ENCODE measurements around the gene DYNC1I2.

The DYNC1I2 gene

DNA sequence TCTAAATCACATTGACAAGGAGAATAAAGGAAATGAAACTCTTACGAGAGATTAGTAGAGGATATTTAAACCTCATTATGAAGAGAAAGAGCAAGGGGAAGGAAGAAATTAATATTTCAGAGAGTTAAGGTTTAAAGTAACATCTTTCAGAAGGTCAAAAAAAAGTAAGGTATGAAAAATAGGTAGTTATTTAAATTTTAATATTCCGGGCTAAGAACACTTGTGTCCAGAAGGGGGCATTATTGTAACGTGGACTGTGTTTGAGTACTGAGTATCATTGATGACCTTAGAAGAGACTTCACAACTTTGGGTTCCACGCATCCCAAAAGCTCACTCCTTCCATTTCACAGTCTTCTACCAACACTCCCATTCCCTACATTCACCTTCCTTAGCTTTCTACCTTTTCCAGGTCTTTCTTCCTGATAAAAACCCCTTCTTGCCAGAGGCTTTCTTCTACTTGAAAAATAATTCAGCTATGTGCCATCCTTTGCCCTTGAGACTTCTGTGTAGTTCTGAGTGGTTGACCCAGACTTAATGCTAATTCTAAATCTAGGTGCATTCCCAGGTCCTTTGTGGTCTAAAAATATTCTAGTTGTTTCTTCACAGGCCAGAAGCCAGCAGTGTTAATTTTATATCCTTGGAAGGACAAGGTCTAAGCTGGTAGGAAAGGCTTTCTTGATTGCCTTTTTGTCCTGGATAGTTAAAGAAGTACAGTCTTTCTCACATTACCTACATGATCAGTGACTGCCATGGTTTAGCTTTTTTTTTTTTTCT is 16.5 kb downstream of the DYNC1I2 start:
- Mint-ChIP-seq H3K36me3 (peaks cover 11% of the 10 kb centered on the region), H3K27me3 (no peaks in the 10 kb centered on the region), H3K4me3 (no peak overlapping the region), H3K4me1 (peaks cover 16% of the 10 kb centered on the region), H3K27ac (peak overlapping the region; percentile 28), H3K9me3 (no peaks in the 10 kb centered on the region)
- no peak for ATAC-seq

- no peak for ATAC-seq
- H3K4me1 Mint-ChIP-seq = peaks cover 13% of the 10 kb centered on the region
- H3K27me3 Mint-ChIP-seq = no peaks in the 10 kb centered on the region
- no peaks in the 10 kb centered on the region for H3K9me3 Mint-ChIP-seq
- peaks cover 5% of the 10 kb centered on the region for H3K36me3 Mint-ChIP-seq
- no peak overlapping the region for H3K4me3 Mint-ChIP-seq
- H3K27ac Mint-ChIP-seq = no peak overlapping the region
Observed at GRCh38 chr2:171706152-171706803, 19.0 kb downstream of the DYNC1I2 start.

GRCh38 chr2:171707752-171708151 is 20.5 kb downstream of the DYNC1I2 start:
- Mint-ChIP-seq H3K4me1 (peaks cover 11% of the 10 kb centered on the region), H3K36me3 (peaks cover 5% of the 10 kb centered on the region), H3K9me3 (no peaks in the 10 kb centered on the region), H3K4me3 (no peak overlapping the region), H3K27me3 (no peaks in the 10 kb centered on the region), H3K27ac (no peak overlapping the region)
- no peak for ATAC-seq

GRCh38 chr2:171709011-171709685 is 21.9 kb downstream of the DYNC1I2 start:
- Mint-ChIP-seq H3K4me3 (no peak overlapping the region), H3K4me1 (peaks cover under 1% of the 10 kb centered on the region), H3K27ac (no peak overlapping the region), H3K9me3 (no peaks in the 10 kb centered on the region), H3K36me3 (peaks cover 12% of the 10 kb centered on the region), H3K27me3 (no peaks in the 10 kb centered on the region)
- ATAC-seq = no peak

GRCh38 chr2:171711351-171711750 is 24.1 kb downstream of the DYNC1I2 start:
- no peak for ATAC-seq
- peaks cover 19% of the 10 kb centered on the region for H3K36me3 Mint-ChIP-seq
- no peak overlapping the region for H3K27ac Mint-ChIP-seq
- no peaks in the 10 kb centered on the region for H3K27me3 Mint-ChIP-seq
- no peaks in the 10 kb centered on the region for H3K9me3 Mint-ChIP-seq
- no peaks in the 10 kb centered on the region for H3K4me1 Mint-ChIP-seq
- H3K4me3 Mint-ChIP-seq = no peak overlapping the region

DNA sequence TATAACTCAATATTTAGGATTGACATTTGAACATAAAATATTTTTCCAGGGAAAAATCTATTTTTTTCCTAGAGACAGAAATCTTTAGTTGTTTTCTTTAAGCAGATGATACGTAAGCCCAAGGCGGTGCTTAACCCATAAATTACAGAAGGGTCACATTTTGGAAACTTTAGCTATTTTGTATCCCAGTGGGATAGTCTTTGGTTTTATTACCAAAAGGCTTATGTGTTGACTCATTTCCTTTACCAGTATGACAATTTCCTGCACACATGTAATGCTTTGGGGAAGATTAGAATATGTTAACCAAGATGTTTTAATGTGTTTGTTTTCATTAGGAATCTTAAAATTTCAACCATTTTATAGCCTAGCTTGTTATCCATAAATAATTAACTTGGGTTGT is 24.8 kb downstream of the DYNC1I2 start:
- Mint-ChIP-seq H3K4me1 (no peaks in the 10 kb centered on the region), H3K4me3 (no peak overlapping the region), H3K36me3 (peaks cover 19% of the 10 kb centered on the region), H3K27ac (no peak overlapping the region), H3K9me3 (no peaks in the 10 kb centered on the region), H3K27me3 (no peaks in the 10 kb centered on the region)
- no peak for ATAC-seq

DNA sequence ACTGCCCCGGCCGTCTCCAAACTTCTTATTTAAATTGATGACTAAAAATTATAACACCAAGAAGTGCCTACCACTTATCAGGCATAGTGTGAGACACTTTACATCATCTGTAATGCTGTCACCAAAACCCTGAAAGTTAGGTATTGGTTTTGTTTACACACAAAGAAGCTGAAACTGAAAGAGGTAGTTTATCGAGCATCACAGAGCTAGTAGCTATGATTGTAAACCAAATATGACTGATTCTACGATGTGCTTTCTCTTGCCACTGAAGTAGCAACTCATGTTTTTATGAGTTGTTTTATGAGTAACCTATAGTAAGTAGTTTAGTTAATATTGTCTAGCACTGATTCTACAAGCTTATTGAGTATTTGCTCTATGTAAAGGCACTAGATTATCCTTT is 31.5 kb downstream of the DYNC1I2 start:
- Mint-ChIP-seq H3K4me1 (no peaks in the 10 kb centered on the region), H3K9me3 (no peaks in the 10 kb centered on the region), H3K36me3 (peaks cover 29% of the 10 kb centered on the region), H3K27ac (no peak overlapping the region), H3K27me3 (no peaks in the 10 kb centered on the region), H3K4me3 (no peak overlapping the region)
- no peak for ATAC-seq

DNA sequence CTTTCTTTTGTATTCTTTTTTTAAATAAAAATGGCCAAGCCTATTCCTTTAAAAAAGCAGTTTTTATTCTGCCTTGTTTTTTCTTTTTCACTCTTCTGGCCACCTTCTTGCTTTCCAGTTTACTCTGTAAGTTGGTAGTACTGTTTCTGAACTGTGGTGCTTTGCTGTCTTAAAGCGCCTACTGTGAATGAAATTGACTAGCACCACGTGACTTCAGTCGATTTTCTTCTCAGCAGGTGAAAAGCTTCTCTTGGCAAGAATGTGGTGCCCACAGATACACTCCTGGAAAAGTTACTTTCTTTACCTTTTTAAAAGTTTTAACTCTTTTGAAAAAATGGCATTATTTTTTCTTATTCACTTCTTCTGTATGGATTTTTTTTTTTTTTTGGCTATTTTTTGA is 32.4 kb downstream of the DYNC1I2 start:
- no peak overlapping the region for H3K27ac Mint-ChIP-seq

GRCh38 chr2:171723716-171724683 is 36.7 kb downstream of the DYNC1I2 start:
- no peak overlapping the region for H3K27ac Mint-ChIP-seq
- H3K36me3 Mint-ChIP-seq = peaks cover 48% of the 10 kb centered on the region
- no peaks in the 10 kb centered on the region for H3K9me3 Mint-ChIP-seq
- H3K4me3 Mint-ChIP-seq = no peak overlapping the region
- no peak for ATAC-seq
- H3K4me1 Mint-ChIP-seq = no peaks in the 10 kb centered on the region
- no peaks in the 10 kb centered on the region for H3K27me3 Mint-ChIP-seq

More for the DNA sequence above, 32.4 kb downstream of the DYNC1I2 start:
- Mint-ChIP-seq H3K4me1 (no peaks in the 10 kb centered on the region), H3K36me3 (peaks cover 34% of the 10 kb centered on the region), H3K9me3 (no peaks in the 10 kb centered on the region), H3K4me3 (no peak overlapping the region), H3K27me3 (no peaks in the 10 kb centered on the region)
- no peak for ATAC-seq

DNA sequence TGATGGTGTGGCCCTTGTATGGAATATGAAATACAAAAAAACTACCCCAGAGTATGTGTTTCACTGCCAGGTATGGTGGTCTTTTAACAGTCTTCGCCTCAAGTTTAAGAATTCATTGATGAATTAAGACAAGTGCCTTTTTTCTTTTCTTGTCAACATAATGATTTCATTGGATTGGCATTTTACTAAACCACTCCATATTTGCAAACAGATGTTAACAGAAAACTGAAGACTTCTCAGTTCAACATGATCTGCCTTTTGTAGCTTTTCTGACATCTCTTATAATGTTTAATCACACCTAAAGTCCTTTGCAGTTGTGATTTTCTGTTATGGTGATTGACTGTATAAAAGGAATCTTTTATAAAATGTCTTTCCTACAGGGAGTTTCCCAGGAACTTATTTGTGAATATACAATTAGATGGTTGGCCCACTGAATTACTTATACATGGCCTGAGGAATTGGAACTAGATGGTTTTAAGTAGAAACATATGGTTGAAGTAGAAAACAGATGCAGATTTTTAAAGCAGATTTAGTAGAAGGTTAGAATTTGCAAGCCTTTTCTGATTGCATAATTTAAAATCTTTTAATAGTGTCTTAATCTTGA is 39.7 kb downstream of the DYNC1I2 start:
- Mint-ChIP-seq H3K27ac (no peak overlapping the region), H3K4me3 (no peak overlapping the region), H3K4me1 (no peaks in the 10 kb centered on the region), H3K36me3 (peaks cover 55% of the 10 kb centered on the region), H3K9me3 (no peaks in the 10 kb centered on the region), H3K27me3 (no peaks in the 10 kb centered on the region)
- no peak for ATAC-seq

GRCh38 chr2:171728989-171729951 is 42.0 kb downstream of the DYNC1I2 start:
- no peaks in the 10 kb centered on the region for H3K27me3 Mint-ChIP-seq
- ATAC-seq = no peak
- H3K36me3 Mint-ChIP-seq = peaks cover 71% of the 10 kb centered on the region
- H3K4me3 Mint-ChIP-seq = no peak overlapping the region
- H3K4me1 Mint-ChIP-seq = no peaks in the 10 kb centered on the region
- H3K9me3 Mint-ChIP-seq = no peaks in the 10 kb centered on the region
- no peak overlapping the region for H3K27ac Mint-ChIP-seq

- peaks cover 76% of the 10 kb centered on the region for H3K36me3 Mint-ChIP-seq
- H3K9me3 Mint-ChIP-seq = no peaks in the 10 kb centered on the region
- no peak overlapping the region for H3K27ac Mint-ChIP-seq
- ATAC-seq = no peak
- no peaks in the 10 kb centered on the region for H3K4me1 Mint-ChIP-seq
- H3K27me3 Mint-ChIP-seq = no peaks in the 10 kb centered on the region
- no peak overlapping the region for H3K4me3 Mint-ChIP-seq
Observed at GRCh38 chr2:171729952-171730317, 42.7 kb downstream of the DYNC1I2 start.

GRCh38 chr2:171735991-171736710 is 48.9 kb downstream of the DYNC1I2 start:
- H3K27ac Mint-ChIP-seq = no peak overlapping the region
- H3K36me3 Mint-ChIP-seq = peaks cover 85% of the 10 kb centered on the region
- H3K4me3 Mint-ChIP-seq = no peak overlapping the region
- no peak for ATAC-seq
- H3K4me1 Mint-ChIP-seq = peaks cover 7% of the 10 kb centered on the region
- H3K27me3 Mint-ChIP-seq = no peaks in the 10 kb centered on the region
- H3K9me3 Mint-ChIP-seq = no peaks in the 10 kb centered on the region

All from stimulated activated memory B cell treated with anti-CD40 and anti-IgM and Interleukin-4, amounts not matched to agents 10 μg/mL and 1 μg/mL and 100 μg/mL, for 72 hours (primary cell).